Fibroblast of skin of left quadriceps (primary cell): ENCODE measurements around the gene AFF2.
A peak's percentile ranks its signal among the peaks of the same experiment; 100 is the strongest.
"Not testable (repeated sequence)": the region's sequence is repeated elsewhere in the genome, so short reads cannot be mapped to it uniquely, and the experiment has no call there.

ENCODE experiments used
- DNase-seq, 2 experiments: peaks; one replicate each; pipeline ENCODE4 v3.0.0-alpha.2; 2013; ENCODE audit warnings: low read depth in 2 of 2

AFF2 gene

DNA sequence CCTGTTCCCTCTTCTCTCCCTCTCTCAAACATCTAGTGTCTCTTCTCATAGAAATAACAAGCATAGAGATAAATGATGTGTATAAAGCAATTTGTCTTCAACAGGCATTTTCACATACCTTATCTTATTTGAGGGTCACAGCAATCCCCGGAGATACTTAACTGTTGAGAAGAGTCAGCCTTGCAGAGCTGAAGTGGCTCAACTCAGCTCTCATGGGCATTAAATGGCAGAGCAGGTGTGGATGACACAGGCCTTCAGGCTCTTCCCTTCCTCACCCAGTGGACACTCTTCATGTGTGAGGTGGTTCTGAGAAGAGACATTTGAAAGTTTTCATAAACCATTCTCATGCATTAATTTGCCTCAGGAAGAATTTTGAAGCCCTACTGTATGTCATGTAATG lies 134.2 kb downstream of the AFF2 start:
- DNase-seq: no peak

- no peak for DNase-seq
These were observed 143.0 kb downstream of the AFF2 start for GRCh38 chrX:148643460-148643859.

- no peak for DNase-seq
These were observed 147.2 kb downstream of the AFF2 start for GRCh38 chrX:148647651-148648050.

- DNase-seq: no peak
These were observed 148.9 kb downstream of the AFF2 start for GRCh38 chrX:148649145-148649795.

DNA sequence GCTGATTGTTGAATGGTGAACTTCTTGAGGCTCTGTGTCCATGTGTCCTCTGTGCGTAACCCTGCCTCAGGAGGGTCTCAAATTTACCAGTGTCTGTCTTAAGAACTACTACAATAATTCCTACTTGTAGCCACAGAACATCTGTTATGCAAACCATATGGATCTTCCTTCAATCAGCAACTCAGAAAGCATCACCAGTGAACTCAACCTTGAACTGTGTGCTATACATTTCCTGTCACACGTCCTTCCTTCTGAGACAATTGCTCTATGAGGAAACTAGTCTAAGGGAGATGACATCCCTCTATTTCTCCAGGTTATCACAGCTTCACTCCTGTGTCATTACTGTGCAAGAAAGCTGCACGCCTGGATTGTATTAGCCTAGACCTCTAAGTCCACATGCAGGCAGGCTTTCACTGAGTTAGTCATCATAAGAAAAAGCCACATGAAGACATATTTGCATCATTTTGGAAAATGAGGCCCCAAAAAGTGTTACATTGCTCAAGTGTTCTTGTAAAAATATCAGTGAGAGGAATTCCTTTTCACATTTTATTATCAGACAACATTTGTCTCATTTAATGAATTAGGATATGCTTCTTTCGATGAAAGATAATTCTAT lies 157.8 kb downstream of the AFF2 start:
- DNase-seq: peak; percentile 66 to 67

DNA sequence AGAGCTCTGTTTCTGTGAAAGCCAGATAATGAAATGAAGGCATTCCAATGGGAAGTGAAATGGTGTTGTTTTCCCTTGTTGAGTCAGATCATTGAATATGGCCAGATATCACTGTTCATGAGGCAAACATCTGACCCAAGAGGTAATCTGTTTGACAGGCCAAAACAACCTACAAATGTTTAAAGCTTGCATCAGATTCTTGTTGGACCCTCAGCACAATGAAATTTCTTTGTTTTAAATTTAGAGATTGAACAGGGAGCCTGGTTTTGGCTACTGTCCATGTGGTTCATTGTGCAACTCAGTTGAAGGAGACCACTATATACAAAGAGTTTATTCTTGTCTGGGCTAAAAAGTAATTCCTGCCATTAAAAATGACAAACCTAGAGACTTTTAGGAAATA lies 159.1 kb downstream of the AFF2 start:
- DNase-seq: no peak

DNA sequence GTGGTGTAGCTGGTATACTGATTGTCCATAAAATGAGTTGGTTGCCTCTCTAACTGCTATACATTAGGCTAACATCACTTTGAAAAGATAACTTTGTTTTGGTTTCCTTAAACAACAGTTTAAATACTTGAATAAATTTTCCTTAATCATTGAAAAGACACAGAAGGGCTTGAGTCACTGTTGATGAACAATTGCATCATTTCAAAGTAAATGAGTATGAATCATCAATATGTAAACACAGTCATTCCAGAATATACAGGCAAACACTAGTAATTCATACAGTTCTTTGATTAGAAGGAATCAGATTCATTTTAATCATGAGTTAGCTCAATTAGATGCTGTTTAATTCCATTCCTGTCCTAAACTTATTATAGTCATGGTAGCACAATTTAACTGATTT lies 160.6 kb downstream of the AFF2 start:
- no peak for DNase-seq

GRCh38 chrX:148662014-148662413 lies 161.6 kb downstream of the AFF2 start:
- no peak for DNase-seq

DNA sequence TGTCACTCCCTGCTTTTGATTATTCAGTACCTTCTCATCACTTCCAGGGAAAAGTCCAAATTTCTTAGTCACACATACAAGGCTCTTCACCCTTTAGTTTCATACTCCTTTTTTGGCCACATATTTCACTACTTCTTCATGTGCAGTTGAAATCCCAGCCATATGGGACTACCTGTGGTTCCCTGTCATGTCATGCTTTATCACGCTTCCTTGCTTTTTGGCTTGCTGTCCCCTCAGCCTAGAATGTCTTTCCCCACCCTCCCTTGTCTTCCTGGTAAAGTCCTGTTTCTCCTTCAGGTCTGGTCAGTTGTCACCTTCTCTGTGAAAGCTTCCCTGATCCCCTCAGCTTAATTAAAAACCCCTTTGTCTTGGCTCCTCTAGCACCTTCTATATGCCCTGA lies 163.8 kb downstream of the AFF2 start:
- DNase-seq: no peak

- no peak for DNase-seq
These were observed 164.6 kb downstream of the AFF2 start for GRCh38 chrX:148664995-148665394.

DNA sequence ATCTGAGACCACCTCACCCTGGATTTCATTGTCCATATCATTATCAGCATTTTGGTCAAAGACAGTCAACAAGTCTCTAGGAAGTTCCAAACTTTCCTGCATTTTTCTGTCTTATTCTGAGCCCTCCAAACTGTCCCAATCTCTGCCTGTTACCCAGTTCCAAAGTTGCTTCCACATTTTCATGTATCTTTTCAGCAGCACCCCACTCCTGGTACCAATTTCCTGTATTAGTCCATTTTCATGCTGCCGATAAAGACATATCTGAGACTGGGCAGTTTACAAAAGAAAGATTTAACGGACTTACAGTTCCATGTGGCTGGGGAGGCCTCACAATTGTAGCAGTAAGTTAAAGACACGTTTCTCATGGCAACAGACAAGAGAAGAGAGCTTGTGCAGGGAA lies 168.8 kb downstream of the AFF2 start:
- not testable (repeated sequence) for DNase-seq

DNA sequence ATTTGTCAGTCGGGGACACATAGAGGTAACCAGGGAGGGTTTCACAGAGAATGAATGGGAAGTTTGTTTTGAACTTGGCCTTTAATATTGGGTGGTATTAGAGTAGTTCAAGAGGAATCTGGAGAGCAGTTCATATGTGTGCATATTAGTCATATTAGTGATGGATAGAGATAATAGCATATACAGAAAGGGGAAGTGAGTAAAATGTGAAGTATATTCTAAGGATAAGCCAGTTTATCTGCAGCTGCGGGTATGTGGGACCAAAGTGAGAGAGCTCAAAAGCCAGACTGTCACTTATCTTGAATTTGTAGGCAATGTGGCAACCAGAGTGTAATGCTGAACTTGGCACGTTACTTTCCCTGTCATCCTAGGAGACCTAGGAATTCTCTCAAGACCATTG lies 169.9 kb downstream of the AFF2 start:
- DNase-seq: no peak

DNA sequence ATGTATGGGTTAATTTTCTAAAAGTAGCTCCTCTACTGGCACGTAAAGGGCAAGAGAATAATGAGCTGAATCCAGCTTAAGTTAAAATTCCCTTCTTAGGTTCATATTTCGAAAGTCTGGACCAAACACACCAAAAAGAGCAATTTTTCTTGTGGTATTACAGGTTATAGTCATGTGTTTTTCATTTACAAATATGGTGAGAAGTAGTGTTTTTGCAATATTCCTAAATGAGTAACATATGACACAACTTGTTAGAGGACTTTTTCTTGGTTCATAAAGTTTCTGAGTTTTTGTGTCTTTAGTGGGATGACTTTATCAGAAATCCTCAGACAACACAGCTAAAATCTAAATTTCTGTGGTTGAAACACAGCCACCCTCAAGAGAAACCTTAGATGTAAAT lies 172.1 kb downstream of the AFF2 start:
- DNase-seq: peak in 1 of 2 experiments; percentile 59

- no peak for DNase-seq
These were observed 181.2 kb downstream of the AFF2 start for GRCh38 chrX:148681605-148682004.

DNA sequence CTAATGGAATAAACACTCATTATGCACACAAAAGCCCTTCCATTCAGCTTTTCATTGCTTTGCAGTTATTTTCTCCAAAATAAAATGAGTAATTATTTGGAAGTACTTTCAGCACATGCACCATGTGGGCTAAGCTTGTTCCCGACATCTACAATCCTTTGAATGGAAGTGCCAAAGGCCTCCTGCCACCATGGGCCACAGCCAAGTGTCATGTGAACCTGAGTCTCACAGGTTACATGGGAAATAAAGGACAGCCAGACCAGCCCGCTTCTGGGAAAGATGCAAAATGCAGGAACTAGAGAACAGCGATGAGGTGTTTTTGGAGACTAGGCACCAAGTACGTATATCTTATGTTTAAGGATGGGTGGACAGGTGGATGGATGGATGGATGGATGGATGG lies 181.8 kb downstream of the AFF2 start:
- DNase-seq: no peak

- DNase-seq: no peak
These were observed 191.0 kb downstream of the AFF2 start for GRCh38 chrX:148691456-148691855.

DNA sequence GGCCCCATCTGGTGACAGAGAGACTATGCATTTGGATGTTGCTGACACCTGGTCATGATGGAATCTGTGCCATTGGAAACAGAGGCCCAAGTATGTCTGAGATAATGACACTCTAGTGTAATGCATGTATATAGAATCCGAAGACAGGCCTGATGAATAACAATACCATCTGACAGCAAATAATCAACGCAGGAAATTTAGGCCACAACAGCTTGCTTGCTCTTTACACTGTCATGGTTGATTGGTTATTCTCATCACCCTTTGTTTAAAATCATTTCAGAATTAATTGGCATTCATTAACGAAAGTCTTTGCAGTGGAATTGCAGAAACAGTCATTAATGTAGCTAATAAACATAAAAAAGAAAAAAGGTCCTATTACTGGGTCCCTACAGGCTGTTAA lies 194.8 kb downstream of the AFF2 start:
- no peak for DNase-seq

- no peak for DNase-seq
These were observed 197.8 kb downstream of the AFF2 start for GRCh38 chrX:148698221-148698620.

GRCh38 chrX:148700021-148700420 lies 199.6 kb downstream of the AFF2 start:
- DNase-seq: no peak

DNA sequence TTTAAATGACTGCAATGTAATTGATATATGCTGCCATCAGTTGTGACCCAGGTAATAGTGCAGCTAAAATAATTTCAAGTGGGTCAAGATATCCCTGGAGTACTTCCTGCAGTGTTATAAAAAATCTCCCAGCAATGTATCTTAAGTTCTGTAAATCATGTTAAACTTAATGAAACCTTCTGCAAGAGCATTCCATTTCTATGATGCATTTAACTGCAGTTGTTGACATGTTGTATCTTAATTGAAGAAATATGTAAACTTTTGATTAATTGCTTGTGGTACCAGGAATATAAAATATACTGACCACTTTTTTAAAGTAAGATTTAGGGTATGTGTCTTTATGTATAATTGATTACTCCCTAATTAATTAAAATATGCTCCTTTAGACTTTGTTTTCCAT lies 213.6 kb downstream of the AFF2 start:
- DNase-seq: peak; percentile 40 to 42

- DNase-seq: peak in 1 of 2 experiments; percentile 25
These were observed 214.9 kb downstream of the AFF2 start for GRCh38 chrX:148715361-148715760.

DNA sequence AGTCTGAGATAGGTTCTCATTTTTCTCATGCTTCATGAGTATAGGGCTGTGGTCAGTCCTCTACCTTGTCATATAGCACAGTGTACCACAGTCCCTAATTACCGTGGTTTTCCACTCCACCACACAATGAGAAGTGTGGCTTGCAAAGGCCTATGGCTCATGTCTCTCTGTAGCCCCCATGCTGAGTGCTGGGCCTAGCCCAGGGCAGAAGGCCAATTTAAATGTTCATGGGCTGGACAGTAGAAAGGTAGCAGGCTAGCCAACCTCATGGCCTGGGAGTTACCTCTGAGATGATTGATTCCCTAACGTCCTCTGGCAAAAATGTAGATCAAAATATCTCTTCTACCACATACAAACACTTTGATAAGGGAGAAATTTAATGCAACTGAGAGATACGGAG lies 222.5 kb downstream of the AFF2 start:
- DNase-seq: no peak

DNA sequence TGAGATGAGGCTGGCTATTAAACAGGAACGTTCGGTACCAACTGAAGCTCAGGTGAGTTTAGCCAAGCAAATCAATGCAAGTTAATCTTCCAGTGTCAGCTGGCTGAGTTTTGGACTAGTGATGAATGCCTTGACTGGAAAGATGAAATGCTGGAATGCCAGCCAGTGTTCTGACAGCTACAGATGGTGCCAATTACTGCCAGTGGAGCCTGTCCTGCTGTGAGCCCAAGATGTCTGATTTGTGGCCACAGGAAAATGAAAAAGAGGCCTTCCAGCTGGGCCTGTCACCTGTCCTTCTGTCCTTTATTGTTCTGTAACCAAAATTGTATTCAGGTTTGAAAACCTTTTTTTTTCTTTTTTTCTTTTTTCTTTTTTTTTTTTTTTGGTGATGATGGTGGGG lies 223.1 kb downstream of the AFF2 start:
- no peak for DNase-seq

DNA sequence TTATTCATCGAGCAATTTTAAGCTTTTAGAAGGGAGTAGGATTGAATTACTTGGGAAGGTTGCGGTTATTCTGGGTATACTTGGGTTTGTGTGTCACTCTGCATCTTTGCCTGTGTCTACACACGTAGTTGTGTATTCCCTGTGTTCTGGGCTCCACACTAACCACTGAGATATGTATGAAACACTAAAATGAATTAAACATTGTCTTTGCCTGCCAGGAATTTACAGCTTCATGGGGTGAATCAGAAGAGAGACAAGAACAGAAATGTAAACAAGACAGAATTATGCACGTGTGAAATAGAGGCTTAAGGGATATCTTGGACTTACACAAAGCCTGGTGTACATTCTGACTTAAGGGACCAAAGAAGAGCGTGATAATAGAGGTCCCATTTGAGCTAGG lies 228.5 kb downstream of the AFF2 start:
- DNase-seq: no peak
